Liver (tissue), 3 donors: Measurements from ENCODE around the gene LPP.

ENCODE experiments used
- EGR1 ChIP-seq, 2 donors: IDR thresholded peaks; 2 replicates each; pipeline ENCODE4 v1.6.1; 2016 to 2018; ENCODE audit warnings: antibody characterized with exemption in 2 of 2, low read depth in 2 of 2
- FOXA1 ChIP-seq: IDR thresholded peaks from 2 replicates; pipeline ENCODE4 v1.6.1; 2016; ENCODE audit warnings: antibody characterized with exemption
- GABPA ChIP-seq, 2 donors: IDR thresholded peaks in 1 of 2; conservative IDR thresholded peaks in 1 of 2; 2 replicates each; pipeline ENCODE4 v1.6.1; 2016; ENCODE audit warnings: antibody characterized with exemption in 2 of 2, mild to moderate bottlenecking in 1 of 2, moderate library complexity in 1 of 2
- HNF4G ChIP-seq: IDR thresholded peaks from 2 replicates; pipeline ENCODE4 v1.6.1; 2016; ENCODE audit warnings: antibody characterized with exemption
- JUND ChIP-seq, 2 donors: IDR thresholded peaks; 2 replicates each; pipeline ENCODE4 v1.6.1; 2016; ENCODE audit warnings: antibody characterized with exemption in 2 of 2
- RAD21 ChIP-seq, 2 donors: IDR thresholded peaks; 2 replicates each; pipeline ENCODE4 v1.6.1; 2016; ENCODE audit warnings: antibody characterized with exemption in 2 of 2, mild to moderate bottlenecking in 2 of 2
- SP1 ChIP-seq: IDR thresholded peaks from 2 replicates; pipeline ENCODE4 v1.6.1; 2018; ENCODE audit warnings: antibody characterized with exemption, mild to moderate bottlenecking
- YY1 ChIP-seq: IDR thresholded peaks from 2 replicates; pipeline ENCODE4 v1.6.1; 2016; ENCODE audit warnings: antibody characterized with exemption, mild to moderate bottlenecking
- TF ChIP-seq, protein P1 (sequence below): IDR thresholded peaks from 2 replicates; pipeline ENCODE4 v1.6.1; 2016; ENCODE audit warnings: antibody characterized with exemption
- TF ChIP-seq, protein P2 (sequence below): fragments of 150-350 bp; IDR thresholded peaks from 2 replicates; pipeline ENCODE4 v1.5.1; 2017; ENCODE audit warnings: improper control_type of control experiment, low read depth, low read length; ENCODE audit not compliant: missing input control
- TF ChIP-seq, protein P3 (sequence below): IDR thresholded peaks from 2 replicates; pipeline ENCODE4 v1.6.1; 2016; ENCODE audit warnings: antibody characterized with exemption, mild to moderate bottlenecking
- TF ChIP-seq, protein P4 (sequence below): IDR thresholded peaks from 2 replicates; pipeline ENCODE4 v1.6.1; 2016; ENCODE audit warnings: antibody characterized with exemption
- donor health status: healthy.
- donor health status: healthy.

DNA sequence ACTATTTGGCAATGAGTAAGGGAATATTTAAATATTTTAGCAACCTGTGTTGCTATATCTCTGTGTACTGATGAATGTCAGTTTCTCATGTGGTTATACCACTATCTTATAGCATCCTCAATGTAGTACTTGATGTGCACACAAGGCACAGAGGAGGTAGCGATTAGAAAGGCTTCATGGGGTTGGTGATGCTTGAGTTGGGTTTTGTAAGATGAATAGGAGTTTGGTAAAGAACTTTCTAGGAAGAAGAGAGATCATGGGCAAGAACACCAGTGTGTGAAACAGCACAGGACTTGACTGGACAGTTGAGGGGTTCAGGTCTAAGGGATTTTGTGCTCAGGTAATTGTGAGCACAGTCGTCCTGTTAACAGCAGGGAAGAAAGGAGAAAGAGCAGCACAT is 38.1 kb downstream of the LPP start:
- TF ChIP-seq, protein P1, sequence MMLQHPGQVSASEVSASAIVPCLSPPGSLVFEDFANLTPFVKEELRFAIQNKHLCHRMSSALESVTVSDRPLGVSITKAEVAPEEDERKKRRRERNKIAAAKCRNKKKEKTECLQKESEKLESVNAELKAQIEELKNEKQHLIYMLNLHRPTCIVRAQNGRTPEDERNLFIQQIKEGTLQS = no peak
- TF ChIP-seq, protein P2, sequence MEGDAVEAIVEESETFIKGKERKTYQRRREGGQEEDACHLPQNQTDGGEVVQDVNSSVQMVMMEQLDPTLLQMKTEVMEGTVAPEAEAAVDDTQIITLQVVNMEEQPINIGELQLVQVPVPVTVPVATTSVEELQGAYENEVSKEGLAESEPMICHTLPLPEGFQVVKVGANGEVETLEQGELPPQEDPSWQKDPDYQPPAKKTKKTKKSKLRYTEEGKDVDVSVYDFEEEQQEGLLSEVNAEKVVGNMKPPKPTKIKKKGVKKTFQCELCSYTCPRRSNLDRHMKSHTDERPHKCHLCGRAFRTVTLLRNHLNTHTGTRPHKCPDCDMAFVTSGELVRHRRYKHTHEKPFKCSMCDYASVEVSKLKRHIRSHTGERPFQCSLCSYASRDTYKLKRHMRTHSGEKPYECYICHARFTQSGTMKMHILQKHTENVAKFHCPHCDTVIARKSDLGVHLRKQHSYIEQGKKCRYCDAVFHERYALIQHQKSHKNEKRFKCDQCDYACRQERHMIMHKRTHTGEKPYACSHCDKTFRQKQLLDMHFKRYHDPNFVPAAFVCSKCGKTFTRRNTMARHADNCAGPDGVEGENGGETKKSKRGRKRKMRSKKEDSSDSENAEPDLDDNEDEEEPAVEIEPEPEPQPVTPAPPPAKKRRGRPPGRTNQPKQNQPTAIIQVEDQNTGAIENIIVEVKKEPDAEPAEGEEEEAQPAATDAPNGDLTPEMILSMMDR = no peak
- TF ChIP-seq, protein P3, sequence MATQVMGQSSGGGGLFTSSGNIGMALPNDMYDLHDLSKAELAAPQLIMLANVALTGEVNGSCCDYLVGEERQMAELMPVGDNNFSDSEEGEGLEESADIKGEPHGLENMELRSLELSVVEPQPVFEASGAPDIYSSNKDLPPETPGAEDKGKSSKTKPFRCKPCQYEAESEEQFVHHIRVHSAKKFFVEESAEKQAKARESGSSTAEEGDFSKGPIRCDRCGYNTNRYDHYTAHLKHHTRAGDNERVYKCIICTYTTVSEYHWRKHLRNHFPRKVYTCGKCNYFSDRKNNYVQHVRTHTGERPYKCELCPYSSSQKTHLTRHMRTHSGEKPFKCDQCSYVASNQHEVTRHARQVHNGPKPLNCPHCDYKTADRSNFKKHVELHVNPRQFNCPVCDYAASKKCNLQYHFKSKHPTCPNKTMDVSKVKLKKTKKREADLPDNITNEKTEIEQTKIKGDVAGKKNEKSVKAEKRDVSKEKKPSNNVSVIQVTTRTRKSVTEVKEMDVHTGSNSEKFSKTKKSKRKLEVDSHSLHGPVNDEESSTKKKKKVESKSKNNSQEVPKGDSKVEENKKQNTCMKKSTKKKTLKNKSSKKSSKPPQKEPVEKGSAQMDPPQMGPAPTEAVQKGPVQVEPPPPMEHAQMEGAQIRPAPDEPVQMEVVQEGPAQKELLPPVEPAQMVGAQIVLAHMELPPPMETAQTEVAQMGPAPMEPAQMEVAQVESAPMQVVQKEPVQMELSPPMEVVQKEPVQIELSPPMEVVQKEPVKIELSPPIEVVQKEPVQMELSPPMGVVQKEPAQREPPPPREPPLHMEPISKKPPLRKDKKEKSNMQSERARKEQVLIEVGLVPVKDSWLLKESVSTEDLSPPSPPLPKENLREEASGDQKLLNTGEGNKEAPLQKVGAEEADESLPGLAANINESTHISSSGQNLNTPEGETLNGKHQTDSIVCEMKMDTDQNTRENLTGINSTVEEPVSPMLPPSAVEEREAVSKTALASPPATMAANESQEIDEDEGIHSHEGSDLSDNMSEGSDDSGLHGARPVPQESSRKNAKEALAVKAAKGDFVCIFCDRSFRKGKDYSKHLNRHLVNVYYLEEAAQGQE = no peak
- TF ChIP-seq FOXA1 (no peak), EGR1 (IDR thresholded peaks at IDR 0.05; ENCODE audit: low read depth in 2 of 2) (no peak), GABPA (IDR thresholded peaks at IDR 0.05 in 1 of 2, conservative IDR thresholded peaks at IDR 0.05 in 1 of 2) (no peak), HNF4G (no peak), YY1 (no peak), RAD21 (IDR thresholded peaks at IDR 0.05) (no peak), SP1 (no peak), JUND (IDR thresholded peaks at IDR 0.05) (no peak)
- TF ChIP-seq, protein P4, sequence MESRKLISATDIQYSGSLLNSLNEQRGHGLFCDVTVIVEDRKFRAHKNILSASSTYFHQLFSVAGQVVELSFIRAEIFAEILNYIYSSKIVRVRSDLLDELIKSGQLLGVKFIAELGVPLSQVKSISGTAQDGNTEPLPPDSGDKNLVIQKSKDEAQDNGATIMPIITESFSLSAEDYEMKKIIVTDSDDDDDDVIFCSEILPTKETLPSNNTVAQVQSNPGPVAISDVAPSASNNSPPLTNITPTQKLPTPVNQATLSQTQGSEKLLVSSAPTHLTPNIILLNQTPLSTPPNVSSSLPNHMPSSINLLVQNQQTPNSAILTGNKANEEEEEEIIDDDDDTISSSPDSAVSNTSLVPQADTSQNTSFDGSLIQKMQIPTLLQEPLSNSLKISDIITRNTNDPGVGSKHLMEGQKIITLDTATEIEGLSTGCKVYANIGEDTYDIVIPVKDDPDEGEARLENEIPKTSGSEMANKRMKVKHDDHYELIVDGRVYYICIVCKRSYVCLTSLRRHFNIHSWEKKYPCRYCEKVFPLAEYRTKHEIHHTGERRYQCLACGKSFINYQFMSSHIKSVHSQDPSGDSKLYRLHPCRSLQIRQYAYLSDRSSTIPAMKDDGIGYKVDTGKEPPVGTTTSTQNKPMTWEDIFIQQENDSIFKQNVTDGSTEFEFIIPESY = no peak
